Measurements from ENCODE around the gene G6PC1.

Gene G6PC1

DNA sequence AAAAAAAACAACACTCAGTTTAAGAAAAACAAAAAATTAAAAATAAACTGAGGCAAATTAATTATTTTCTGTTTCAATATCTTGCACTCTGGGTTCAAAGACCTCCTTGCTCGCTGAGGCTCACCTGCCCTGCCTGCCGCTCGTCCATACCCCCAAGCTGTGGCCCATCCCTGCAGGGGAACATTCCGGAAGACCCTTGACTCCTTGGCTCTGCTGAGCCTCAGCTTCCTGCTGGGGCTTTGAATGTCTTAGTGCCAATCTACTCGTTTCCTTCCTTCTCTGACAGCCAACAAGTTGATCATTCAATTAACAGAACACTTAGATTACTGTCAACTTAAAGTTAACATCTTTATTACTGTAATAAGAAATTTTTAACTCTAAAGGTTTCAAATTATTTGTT is 24.3 kb downstream of the G6PC1 start:
- Mint-ChIP-seq H3K27me3 (peaks cover 0 to 3% of the 10 kb centered on the region in 2 donors), H3K4me1 (peaks cover 6 to 15% of the 10 kb centered on the region in 2 donors), H3K27ac (no peak overlapping the region), H3K36me3 (no peaks in the 10 kb centered on the region), H3K9me3 (no peaks in the 10 kb centered on the region), H3K4me3 (no peak overlapping the region)
- no peak for ATAC-seq (replicated peaks)
- DNase-seq: no peak

- ATAC-seq (replicated peaks) (peak; percentile 92 to 94), DNase-seq (peak; percentile 54)
- Mint-ChIP-seq H3K27me3 (peaks cover 4 to 6% of the 10 kb centered on the region in 2 donors), H3K4me1 (peaks cover 6 to 15% of the 10 kb centered on the region in 2 donors), H3K9me3 (no peaks in the 10 kb centered on the region), H3K27ac (peak overlapping the region; percentile 57), H3K4me3 (peak overlapping the region; percentile 7 to 47), H3K36me3 (no peaks in the 10 kb centered on the region)
Observed at GRCh38 chr17:42928714-42929496, 28.3 kb downstream of the G6PC1 start.

GRCh38 chr17:42929497-42929844 is 28.9 kb downstream of the G6PC1 start:
- Mint-ChIP-seq H3K27me3 (peaks cover 7 to 10% of the 10 kb centered on the region in 2 donors), H3K27ac (no peak overlapping the region), H3K36me3 (no peaks in the 10 kb centered on the region), H3K4me1 (peaks cover 6 to 15% of the 10 kb centered on the region in 2 donors), H3K9me3 (no peaks in the 10 kb centered on the region), H3K4me3 (no peak overlapping the region)
- ATAC-seq (replicated peaks) (no peak), DNase-seq (no peak)

DNA sequence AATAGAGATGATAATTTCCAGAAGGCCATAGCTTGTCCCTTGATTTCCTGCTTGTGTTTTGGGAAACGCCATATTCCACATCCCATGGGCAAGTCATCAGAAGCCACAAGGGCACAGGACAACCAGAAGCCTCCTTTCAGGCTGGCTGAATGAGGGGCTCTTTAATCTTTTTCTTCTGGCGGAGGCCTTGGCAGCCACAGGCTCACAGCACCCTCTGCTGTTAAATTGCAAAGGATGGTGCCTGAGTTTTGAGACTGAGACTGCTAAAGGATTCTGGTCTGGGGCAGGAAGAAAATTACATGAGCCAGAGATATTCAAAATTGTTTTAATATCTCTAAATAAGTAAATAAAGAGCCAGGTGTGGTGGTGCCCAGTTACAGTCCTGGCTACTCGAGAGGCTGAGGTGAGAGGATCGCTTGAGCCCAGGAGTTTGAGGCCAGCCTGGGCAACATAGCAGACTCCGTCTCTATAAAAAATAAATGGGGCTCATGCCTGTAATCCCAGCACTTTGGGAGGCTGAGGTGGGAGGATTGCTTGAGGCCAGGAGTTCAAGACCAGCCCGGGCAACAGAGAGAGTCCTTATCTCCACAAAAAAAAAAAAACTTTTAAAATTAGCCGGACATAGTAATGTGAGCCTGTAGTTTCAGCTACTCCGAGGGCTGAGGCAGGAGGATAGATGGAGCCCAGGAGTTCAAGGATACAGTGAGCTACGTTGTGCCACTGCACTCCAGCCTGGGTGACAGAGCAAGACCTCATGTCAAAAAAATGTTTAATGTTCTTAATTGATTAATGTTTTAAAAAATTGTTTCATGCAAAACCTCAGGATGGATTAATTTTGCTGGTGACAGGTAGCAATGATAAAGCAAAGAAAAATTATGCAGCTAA is 37.4 kb downstream of the G6PC1 start:
- Mint-ChIP-seq H3K27ac (peak overlapping the region; percentile 14), H3K9me3 (no peaks in the 10 kb centered on the region), H3K4me1 (no peaks in the 10 kb centered on the region), H3K4me3 (no peak overlapping the region), H3K36me3 (no peaks in the 10 kb centered on the region), H3K27me3 (peaks cover 4 to 10% of the 10 kb centered on the region in 2 donors)
- peak; percentile 2 for DNase-seq
- ATAC-seq (replicated peaks): peak; percentile 70 to 73

DNA sequence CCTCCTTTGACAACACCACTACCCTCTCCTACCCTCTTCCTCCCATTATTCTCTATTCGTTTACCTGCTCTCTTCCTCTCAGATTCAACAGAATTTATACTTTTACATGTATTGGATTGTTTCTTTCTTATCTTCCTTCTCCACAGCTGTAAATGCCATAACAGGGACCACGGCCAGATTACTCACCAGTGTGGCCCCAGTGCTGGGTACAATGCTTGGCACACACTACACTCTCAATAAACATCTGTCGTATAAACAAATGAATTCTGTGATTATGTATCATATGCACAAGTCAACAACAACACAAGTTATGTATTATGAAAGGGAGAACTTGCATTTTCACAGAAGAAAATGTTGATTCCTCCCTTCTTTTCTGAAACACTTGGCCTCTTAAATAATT is 43.6 kb downstream of the G6PC1 start:
- Mint-ChIP-seq H3K9me3 (no peaks in the 10 kb centered on the region), H3K4me3 (no peak overlapping the region), H3K27ac (no peak overlapping the region), H3K4me1 (peaks cover 0 to 2% of the 10 kb centered on the region in 2 donors), H3K36me3 (peaks cover 6 to 13% of the 10 kb centered on the region in 2 donors), H3K27me3 (no peaks in the 10 kb centered on the region)
- ATAC-seq (replicated peaks) (no peak), DNase-seq (no peak)

- no peak for ATAC-seq (replicated peaks)
- no peak for DNase-seq
- Mint-ChIP-seq H3K36me3 (peaks cover 18 to 34% of the 10 kb centered on the region in 2 donors), H3K27ac (no peak overlapping the region), H3K27me3 (no peaks in the 10 kb centered on the region), H3K9me3 (no peaks in the 10 kb centered on the region), H3K4me1 (peaks cover 0 to 2% of the 10 kb centered on the region in 2 donors), H3K4me3 (no peak overlapping the region)
Observed at GRCh38 chr17:42946812-42947211, 46.2 kb downstream of the G6PC1 start.

DNA sequence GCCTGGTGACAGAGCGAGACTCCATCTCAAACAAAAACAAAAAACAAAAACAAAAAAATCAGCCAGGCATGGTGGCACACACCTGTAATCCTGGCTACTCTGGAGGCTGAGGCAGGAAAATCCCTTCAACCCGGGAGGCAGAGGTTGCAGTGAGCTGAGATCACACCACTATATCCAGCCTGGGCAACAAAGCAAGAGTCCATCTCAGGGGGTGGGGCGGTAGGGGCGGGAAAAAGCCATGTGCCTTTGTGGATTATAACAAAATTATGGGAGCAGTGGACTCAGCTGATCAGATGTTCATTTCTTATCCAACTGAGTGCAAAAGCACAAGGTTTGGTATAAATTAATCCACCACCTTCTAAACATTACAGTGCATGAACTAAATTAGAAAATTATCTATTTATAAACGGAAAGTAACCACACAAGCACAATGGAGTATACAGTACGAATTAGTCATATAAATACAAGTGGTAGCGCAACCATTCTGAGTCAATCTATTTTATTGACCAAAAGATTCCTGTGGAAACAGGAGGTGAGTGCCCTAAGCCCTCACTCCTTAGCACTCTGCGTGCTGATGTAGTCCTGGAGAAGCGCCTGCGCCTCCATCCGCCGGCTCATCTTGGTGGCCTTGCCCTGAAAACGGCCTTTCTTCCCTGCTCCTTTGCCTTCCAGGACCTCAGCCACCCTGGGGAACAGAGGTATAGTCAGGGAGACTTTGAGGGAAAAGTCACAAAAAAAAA is 49.6 kb downstream of the G6PC1 start:
- no peak for ATAC-seq (replicated peaks)
- H3K27ac Mint-ChIP-seq: no peak overlapping the region
- H3K27me3 Mint-ChIP-seq: no peaks in the 10 kb centered on the region
- no peak overlapping the region for H3K4me3 Mint-ChIP-seq
- no peak for DNase-seq
- H3K9me3 Mint-ChIP-seq: no peaks in the 10 kb centered on the region
- peaks cover 0 to 5% of the 10 kb centered on the region in 2 donors for H3K4me1 Mint-ChIP-seq
- H3K36me3 Mint-ChIP-seq: peaks cover 35 to 54% of the 10 kb centered on the region in 2 donors
